Neural progenitor cell (in vitro differentiated cells): ENCODE data around the gene TMPRSS4. TPM values are rescaled to one million over a fixed set of nuclear protein-coding genes. Genes with fewer than 3 reads are reported as not detected.

ENCODE experiments used
- DNase-seq: peaks from one replicate; pipeline ENCODE4 v3.0.0-alpha.2; 2016; ENCODE audit warnings: low spot score
- H2AFZ ChIP-seq: fragments of 200-600 bp; sonication (generic); replicated peaks from 2 replicates; pipeline ENCODE4 v1.6.1; 2016; ENCODE audit warnings: antibody characterized with exemption
- H3F3A ChIP-seq: fragments of 200-600 bp; sonication (generic); 2 replicates; pipeline ENCODE4 v1.6.1; 2016; ENCODE audit warnings: antibody characterized with exemption, low read depth
- H3K27ac ChIP-seq: fragments of 200-600 bp; sonication (generic); 2 replicates; pipeline ENCODE4 v1.5.1; 2016; ENCODE audit warnings: mild to moderate bottlenecking
- H3K27me3 ChIP-seq: fragments of 200-600 bp; sonication (generic); 2 replicates; pipeline ENCODE4 v1.6.1; 2016; ENCODE audit warnings: mild to moderate bottlenecking, moderate library complexity
- H3K36me3 ChIP-seq: fragments of 200-600 bp; sonication (generic); 2 replicates; pipeline ENCODE4 v1.5.1; 2016
- H3K4me1 ChIP-seq: fragments of 200-600 bp; sonication (generic); 2 replicates; pipeline ENCODE4 v1.6.1; 2016; ENCODE audit warnings: mixed run types
- H3K4me2 ChIP-seq: fragments of 200-600 bp; sonication (generic); 2 replicates; pipeline ENCODE4 v1.6.1; 2016
- H3K4me3 ChIP-seq: fragments of 200-600 bp; sonication (generic); 2 replicates; pipeline ENCODE4 v1.5.1; 2016
- H3K79me2 ChIP-seq: fragments of 200-600 bp; sonication (generic); 2 replicates; pipeline ENCODE4 v1.6.1; 2016; ENCODE audit warnings: low read depth
- H3K9ac ChIP-seq: fragments of 200-600 bp; sonication (generic); 2 replicates; pipeline ENCODE4 v1.6.1; 2016
- H3K9me3 ChIP-seq: fragments of 200-600 bp; sonication (generic); 2 replicates; pipeline ENCODE4 v1.5.1; 2016; ENCODE audit warnings: low read depth
- H4K20me1 ChIP-seq: fragments of 200-600 bp; sonication (generic); 2 replicates; pipeline ENCODE4 v1.6.1; 2016; ENCODE audit warnings: low read depth
- H3K27ac Mint-ChIP-seq: 3 replicates; pipeline ENCODE4 v1.8.0; 2021; ENCODE audit warnings: mixed read lengths
- H3K27me3 Mint-ChIP-seq: 2 replicates; pipeline ENCODE4 v1.8.0; 2022; ENCODE audit warnings: low read depth, mild to moderate bottlenecking, inconsistent platforms, moderate library complexity, mixed read lengths; ENCODE audit not compliant: insufficient read depth
- H3K36me3 Mint-ChIP-seq: 3 replicates; pipeline ENCODE4 v1.8.0; 2021; ENCODE audit warnings: mixed read lengths
- H3K4me1 Mint-ChIP-seq: 3 replicates; pipeline ENCODE4 v1.8.0; 2021; ENCODE audit warnings: mixed read lengths
- H3K4me3 Mint-ChIP-seq: 3 replicates; pipeline ENCODE4 v1.8.0; 2021; ENCODE audit warnings: mild to moderate bottlenecking, moderate library complexity, mixed read lengths
- H3K9me3 Mint-ChIP-seq: 3 replicates; pipeline ENCODE4 v1.8.0; 2020; ENCODE audit warnings: mixed read lengths
- EZH2 ChIP-seq: fragments of 200-600 bp; sonication (generic); IDR thresholded peaks from 2 replicates; pipeline ENCODE4 v1.6.1; 2017; ENCODE audit warnings: antibody characterized with exemption, mild to moderate bottlenecking, moderate library complexity
- EZH2phosphoT487 ChIP-seq: fragments of 200-600 bp; sonication (generic); IDR thresholded peaks from 2 replicates; pipeline ENCODE4 v1.6.1; 2017; ENCODE audit warnings: antibody characterized with exemption
- total RNA-seq: library from RNA; depleted of rRNA; stranded (reverse); fragments of >200 nt; gene quantifications from 2 replicates; pipeline ENCODE4 v1.2.3, GENCODE V29; 2015; ENCODE audit warnings: low replicate concordance
- TF ChIP-seq, protein P1 (sequence below): fragments of 200-600 bp; sonication (generic); IDR thresholded peaks from 2 replicates; pipeline ENCODE4 v1.5.1; 2017; ENCODE audit warnings: antibody characterized with exemption, mild to moderate bottlenecking

Gene TMPRSS4
- total RNA-seq, 1 donor from 2014 or later: not detected

DNA sequence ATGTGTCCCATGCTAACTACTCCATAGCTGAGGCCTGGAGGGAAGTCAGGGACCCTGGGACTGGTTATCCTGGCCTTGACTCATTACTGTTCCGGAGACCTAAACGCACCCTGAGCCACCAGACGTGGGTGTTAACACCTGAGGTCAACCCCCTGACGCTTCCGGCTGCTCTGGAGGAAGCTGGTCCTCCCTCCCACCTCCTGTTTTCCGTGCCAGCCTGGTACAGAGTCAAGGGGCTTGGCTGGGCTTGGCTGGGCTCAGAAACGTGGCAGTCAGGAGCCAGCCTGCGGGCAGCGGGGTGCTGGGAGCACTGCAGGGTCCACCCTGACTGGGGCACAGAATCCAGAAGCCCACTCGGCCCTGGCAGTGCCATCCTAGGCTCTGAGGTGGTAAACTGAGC, 2.6 kb downstream of the TMPRSS4 start:
- H3K27me3 ChIP-seq: no peaks in the 10 kb centered on the region
- no peaks in the 10 kb centered on the region for H3K36me3 ChIP-seq
- no peak overlapping the region for H2AFZ ChIP-seq
- no peak for DNase-seq
- no peak overlapping the region for H3K4me3 ChIP-seq
- peaks cover 8% of the 10 kb centered on the region for H3K4me1 ChIP-seq
- peaks cover 19% of the 10 kb centered on the region for H3K27me3 Mint-ChIP-seq
- no peak overlapping the region for H3K9ac ChIP-seq
- H3K4me2 ChIP-seq: no peak overlapping the region
- no peaks in the 10 kb centered on the region for H3K9me3 ChIP-seq
- TF ChIP-seq EZH2: no peak
- no peak for TF ChIP-seq EZH2phosphoT487
- TF ChIP-seq, protein P1, sequence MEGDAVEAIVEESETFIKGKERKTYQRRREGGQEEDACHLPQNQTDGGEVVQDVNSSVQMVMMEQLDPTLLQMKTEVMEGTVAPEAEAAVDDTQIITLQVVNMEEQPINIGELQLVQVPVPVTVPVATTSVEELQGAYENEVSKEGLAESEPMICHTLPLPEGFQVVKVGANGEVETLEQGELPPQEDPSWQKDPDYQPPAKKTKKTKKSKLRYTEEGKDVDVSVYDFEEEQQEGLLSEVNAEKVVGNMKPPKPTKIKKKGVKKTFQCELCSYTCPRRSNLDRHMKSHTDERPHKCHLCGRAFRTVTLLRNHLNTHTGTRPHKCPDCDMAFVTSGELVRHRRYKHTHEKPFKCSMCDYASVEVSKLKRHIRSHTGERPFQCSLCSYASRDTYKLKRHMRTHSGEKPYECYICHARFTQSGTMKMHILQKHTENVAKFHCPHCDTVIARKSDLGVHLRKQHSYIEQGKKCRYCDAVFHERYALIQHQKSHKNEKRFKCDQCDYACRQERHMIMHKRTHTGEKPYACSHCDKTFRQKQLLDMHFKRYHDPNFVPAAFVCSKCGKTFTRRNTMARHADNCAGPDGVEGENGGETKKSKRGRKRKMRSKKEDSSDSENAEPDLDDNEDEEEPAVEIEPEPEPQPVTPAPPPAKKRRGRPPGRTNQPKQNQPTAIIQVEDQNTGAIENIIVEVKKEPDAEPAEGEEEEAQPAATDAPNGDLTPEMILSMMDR: no peak
- no peaks in the 10 kb centered on the region for H3K9me3 Mint-ChIP-seq
- no peaks in the 10 kb centered on the region for H4K20me1 ChIP-seq
- H3K27ac Mint-ChIP-seq: no peak overlapping the region
- no peaks in the 10 kb centered on the region for H3F3A ChIP-seq
- H3K27ac ChIP-seq: no peak overlapping the region
- H3K4me3 Mint-ChIP-seq: no peak overlapping the region
- H3K4me1 Mint-ChIP-seq: peaks cover 32% of the 10 kb centered on the region
- no peaks in the 10 kb centered on the region for H3K79me2 ChIP-seq
- no peaks in the 10 kb centered on the region for H3K36me3 Mint-ChIP-seq

DNA sequence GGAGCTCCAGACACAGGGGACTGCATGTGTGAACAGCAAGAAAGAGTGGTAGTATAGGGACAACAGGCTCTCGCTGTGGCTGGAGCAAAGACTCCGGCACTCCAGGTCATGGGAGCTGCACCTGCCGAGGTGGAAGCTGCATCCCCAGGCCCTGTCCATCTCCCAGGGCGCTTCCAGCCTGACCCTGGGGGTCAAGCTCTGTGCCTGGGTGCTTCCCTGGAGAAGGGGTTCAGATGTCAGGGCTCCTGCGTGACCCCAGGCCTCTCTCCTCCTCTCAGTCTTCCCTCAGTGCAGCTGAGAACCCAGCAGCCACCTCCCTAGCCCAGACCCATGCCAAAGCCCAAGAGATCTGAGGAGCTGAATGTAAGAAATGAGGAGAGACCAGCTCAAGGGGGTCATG, 3.4 kb downstream of the TMPRSS4 start:
- DNase-seq: no peak
- no peaks in the 10 kb centered on the region for H3K36me3 ChIP-seq
- H3K9me3 ChIP-seq: no peaks in the 10 kb centered on the region
- H3K27me3 Mint-ChIP-seq: peaks cover 19% of the 10 kb centered on the region
- no peak overlapping the region for H3K27ac Mint-ChIP-seq
- TF ChIP-seq EZH2phosphoT487 (no peak), EZH2 (no peak)
- TF ChIP-seq, protein P1: no peak
- peaks cover 8% of the 10 kb centered on the region for H3K4me1 ChIP-seq
- H3K9ac ChIP-seq: no peak overlapping the region
- no peak overlapping the region for H3K4me3 ChIP-seq
- no peaks in the 10 kb centered on the region for H3F3A ChIP-seq
- H2AFZ ChIP-seq: no peak overlapping the region
- no peaks in the 10 kb centered on the region for H4K20me1 ChIP-seq
- no peaks in the 10 kb centered on the region for H3K36me3 Mint-ChIP-seq
- no peak overlapping the region for H3K27ac ChIP-seq
- H3K79me2 ChIP-seq: no peaks in the 10 kb centered on the region
- peaks cover 32% of the 10 kb centered on the region for H3K4me1 Mint-ChIP-seq
- H3K4me3 Mint-ChIP-seq: no peak overlapping the region
- no peaks in the 10 kb centered on the region for H3K27me3 ChIP-seq
- no peaks in the 10 kb centered on the region for H3K9me3 Mint-ChIP-seq
- no peak overlapping the region for H3K4me2 ChIP-seq

DNA sequence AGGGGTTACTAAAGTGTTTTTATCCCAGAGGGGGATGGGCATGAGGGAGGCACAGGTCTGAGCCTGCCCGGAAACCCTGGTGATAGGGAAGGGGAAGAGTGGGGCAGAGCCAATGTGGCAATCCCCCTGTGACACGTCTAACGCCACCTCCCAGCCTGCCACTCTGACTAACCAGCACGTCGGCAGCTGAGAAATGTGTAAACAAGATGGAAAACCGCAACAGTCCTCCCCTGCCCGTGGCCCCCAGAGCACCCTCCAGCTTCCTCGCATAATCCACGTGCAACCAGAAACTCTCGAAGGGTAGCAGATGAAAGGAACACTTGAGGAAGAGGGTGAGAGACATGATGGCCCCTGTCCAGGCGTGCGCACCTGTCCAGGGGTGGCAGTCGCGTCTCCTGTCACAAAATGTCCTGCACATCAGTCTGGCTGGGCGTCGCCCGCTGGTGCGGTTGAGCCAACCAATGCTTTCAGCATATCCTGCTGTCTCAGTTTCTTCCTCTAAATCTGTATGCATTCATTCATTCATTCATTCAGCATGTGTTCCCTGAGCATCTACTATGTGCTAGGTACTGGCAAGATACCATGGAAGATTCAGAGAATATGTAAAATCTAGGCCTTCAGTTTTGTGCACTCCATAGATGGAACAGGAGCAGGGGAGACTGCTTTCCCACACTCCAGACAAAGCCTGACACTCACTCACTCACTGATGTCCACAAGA, 4.5 kb downstream of the TMPRSS4 start:
- Mint-ChIP-seq H3K4me1 (peaks cover 30% of the 10 kb centered on the region), H3K9me3 (peaks cover 2% of the 10 kb centered on the region), H3K4me3 (no peak overlapping the region), H3K27me3 (peaks cover 21% of the 10 kb centered on the region), H3K27ac (peak overlapping the region; percentile 32), H3K36me3 (no peaks in the 10 kb centered on the region)
- Histone ChIP-seq H3F3A (no peaks in the 10 kb centered on the region), H3K79me2 (no peaks in the 10 kb centered on the region), H3K4me2 (no peak overlapping the region), H2AFZ (no peak overlapping the region), H3K4me1 (peaks cover 13% of the 10 kb centered on the region), H3K9ac (no peak overlapping the region), H3K9me3 (no peaks in the 10 kb centered on the region), H3K36me3 (no peaks in the 10 kb centered on the region), H3K4me3 (no peak overlapping the region), H3K27ac (no peak overlapping the region), H3K27me3 (no peaks in the 10 kb centered on the region), H4K20me1 (no peaks in the 10 kb centered on the region)
- no peak for DNase-seq
- no peak for TF ChIP-seq EZH2phosphoT487
- no peak for TF ChIP-seq EZH2
- TF ChIP-seq, protein P1: no peak
